ENCODE data around the gene NTM.

NTM gene

DNA sequence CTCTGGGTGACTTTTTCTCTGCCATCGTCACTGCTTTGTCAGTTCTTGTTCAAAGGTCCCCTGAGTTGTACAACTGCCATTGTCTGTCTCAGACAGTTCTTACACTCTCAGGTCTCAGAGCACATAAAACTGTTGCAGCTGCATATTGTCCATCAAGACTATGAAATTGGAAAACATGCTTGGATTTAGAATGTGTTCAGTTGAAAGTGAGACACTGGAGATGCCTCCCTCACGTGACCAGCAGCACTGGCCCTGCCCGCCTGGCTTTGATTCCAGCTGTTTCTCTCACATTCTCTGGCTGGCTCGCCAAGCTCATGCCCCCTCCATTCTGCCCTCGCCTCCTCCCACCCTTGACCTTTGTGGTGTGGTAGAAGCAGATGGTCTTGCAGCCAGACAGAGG, 244.2 kb downstream of the NTM start:
- no peak for DNase-seq

DNA sequence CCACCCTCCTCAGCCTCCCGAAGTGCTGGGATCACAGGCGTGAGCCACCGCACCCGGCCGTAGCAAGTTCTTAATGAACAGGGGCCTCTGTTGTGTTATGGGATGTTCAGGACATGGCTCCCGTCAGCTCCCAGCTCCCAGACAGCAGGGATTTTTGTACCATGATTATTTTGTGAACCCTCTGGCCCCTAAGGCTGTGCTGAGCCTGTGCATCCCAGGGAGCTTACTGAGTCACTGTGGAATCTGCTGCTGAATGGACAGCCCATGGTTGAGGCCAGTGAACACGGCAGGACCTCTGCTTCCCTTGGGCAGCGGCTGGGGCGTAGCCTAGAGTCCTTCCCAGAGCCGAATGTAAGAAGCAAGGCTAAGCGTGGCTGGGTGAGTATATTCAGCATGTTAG, 245.2 kb downstream of the NTM start:
- no peak for DNase-seq

DNA sequence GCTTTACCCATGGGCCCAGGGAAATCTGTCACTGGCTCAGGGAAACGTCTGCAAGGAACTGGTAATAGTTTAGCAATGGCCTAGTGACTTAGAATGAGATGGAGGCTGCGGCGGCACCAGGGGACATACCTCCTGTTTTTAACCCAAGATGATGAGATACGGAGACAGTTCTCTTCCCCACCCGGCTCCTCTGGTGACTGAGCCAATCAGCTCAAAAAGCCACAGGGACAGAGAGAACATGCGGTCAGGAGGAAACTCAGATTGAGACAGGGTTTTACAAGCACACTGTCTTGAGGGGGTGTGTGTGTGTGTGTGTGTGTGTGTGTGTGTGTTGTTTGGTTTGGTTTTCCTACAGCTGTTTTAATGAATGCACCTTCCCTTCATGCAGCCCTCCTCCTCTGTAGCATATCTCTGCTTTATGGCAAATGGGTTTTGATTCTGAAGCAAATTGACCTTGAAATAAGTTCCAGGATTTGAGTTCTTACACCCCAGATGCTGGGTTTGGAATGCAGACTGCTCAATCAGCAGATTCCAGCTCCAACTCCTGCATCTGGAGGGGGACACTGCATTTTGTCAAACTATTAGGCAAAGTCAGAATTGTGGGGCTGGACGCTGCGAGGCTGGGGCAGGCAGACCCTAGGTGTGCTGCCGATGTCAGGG, 246.2 kb downstream of the NTM start:
- no peak for DNase-seq

DNA sequence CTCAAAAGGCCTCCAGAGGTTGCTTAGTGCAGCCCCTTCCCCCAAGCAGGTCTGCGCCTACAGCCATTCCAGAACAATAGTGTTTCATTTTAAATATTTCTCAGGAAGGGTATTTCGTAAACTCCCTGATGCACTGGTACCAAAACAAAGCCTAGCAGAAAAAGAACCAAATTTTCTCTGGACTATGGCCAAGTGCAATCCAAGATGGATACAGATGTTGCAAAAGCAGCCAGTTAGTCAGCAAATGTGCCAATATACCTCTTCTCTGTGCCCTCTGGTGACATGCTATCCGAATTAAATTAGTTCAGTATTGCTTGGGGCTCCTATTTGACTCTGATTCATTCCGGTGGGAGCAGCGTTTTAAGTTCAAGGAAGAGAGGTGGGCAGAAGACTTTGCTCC, 247.8 kb downstream of the NTM start:
- no peak for DNase-seq

DNA sequence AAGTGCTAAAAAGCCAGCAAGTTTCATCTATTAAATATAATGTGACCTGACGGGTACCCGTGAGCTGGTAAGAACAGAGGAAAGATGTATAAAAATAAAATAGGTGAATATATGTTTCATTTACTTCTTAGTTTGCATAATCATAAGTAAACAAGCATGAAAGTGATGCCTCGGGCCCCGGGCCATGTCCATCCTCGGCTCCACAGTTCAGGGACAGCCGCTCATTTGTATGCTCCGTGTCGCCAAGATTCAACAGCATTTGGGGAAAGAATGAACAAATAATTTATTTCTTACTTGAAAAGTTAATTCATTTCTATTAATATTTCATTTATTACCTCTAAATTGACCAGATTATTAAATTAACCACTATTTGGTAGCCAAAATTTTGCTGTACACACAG, 251.8 kb downstream of the NTM start:
- DNase-seq = no peak

DNA sequence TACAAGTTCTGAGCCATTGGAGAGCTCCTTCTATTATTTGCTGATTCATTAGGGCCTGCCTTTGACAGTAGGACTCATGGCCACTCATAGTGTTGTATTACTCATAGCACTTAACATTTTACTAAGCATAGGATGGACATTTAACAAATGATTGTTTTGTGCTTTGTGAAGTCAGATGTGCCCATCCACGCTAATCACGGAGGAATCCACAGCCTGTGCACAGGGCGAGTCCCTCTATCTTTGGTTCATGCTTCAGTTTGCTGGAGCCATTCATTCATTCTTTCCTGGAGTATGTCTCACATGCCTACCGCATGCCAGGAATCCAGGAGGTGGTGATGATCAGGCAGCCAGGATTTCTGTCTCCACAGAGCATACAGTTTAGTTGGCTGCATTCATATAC, 254.1 kb downstream of the NTM start:
- DNase-seq = no peak

DNA sequence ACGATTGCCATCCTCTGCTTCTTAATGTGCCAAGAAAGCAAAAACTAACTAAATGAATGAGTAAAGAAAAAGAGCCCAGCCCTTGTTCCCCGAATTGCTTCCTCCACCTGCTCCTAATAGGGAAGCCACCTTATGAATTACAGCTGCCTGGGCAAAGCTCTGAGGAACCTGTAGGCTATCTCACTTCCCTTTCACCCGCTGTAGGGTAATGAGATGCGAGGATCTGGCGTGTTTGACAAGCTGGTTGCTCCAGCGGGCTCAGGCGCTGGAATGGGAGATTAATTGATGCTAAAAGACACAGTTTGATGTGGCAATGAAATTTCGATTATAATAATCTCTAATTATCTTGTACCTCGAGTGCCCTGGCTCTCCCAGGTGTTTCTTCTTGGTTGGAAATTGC, 256.4 kb downstream of the NTM start:
- no peak for DNase-seq

DNA sequence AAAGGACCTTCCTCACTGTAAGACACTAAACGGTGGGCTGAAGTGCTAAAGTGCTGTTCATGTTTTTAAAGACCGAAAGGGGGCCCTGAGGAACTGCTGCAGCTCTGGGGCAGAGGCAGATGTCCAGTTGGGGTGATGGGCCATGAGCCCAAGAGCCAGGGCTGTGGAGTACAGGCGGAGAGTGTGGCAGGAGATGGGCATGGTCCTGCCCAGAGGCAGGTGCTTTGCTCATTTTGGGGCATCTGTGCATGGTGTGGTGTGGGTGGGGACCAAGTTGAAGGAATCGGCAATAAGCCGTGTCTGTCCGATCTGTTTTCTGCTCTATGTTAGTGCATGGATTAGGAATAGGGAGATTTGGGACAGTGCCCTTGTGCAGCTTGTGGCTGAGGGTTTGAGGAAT, 258.3 kb downstream of the NTM start:
- DNase-seq = no peak

DNA sequence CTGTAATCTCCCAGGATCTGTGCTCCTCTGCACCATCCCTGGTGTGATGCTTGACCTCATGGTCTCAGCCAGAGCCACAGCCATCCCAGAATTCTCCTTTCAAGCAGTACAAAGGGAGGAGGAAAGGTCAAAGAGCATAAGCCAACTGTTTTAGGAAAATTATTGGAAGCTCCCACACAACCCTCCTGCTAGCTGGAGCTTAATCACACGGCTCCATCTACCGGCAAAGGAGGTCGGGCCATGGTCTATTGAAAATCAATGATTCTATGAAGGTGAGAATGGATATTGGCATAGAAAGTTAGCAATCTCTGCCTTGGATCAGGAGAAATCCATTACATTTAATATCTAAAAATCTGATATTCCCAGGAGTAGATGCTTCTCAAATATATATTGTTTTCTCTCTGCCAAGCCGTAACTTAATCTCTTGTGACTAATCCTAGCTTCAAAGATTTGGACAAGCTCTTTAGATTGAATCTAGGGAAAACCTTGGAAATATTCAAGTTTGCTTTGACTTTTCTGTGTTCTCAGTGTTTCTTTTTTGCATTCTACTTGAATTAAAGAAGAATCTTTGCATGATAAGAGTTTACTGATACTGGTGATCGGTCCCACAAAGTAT, 259.6 kb downstream of the NTM start:
- DNase-seq = no peak

DNA sequence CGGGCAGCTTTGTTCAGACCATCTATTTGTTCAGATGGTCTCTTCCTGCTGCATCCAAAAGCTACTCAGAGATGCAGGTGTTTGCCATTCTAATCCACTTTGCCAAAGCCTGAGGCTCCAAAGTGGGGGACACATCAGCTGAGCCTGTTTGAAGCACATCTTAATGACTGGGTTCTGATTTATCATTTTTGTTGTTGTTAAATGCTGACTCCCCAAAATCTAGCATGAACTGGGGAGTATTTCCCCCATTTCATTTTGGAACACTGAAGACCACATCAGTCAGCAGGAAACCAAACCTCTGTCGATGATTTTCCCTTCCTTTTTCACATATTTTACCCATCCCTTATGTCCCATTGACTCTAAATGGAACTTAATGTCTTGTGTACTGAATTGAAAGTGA, 262.6 kb downstream of the NTM start:
- no peak for DNase-seq

DNA sequence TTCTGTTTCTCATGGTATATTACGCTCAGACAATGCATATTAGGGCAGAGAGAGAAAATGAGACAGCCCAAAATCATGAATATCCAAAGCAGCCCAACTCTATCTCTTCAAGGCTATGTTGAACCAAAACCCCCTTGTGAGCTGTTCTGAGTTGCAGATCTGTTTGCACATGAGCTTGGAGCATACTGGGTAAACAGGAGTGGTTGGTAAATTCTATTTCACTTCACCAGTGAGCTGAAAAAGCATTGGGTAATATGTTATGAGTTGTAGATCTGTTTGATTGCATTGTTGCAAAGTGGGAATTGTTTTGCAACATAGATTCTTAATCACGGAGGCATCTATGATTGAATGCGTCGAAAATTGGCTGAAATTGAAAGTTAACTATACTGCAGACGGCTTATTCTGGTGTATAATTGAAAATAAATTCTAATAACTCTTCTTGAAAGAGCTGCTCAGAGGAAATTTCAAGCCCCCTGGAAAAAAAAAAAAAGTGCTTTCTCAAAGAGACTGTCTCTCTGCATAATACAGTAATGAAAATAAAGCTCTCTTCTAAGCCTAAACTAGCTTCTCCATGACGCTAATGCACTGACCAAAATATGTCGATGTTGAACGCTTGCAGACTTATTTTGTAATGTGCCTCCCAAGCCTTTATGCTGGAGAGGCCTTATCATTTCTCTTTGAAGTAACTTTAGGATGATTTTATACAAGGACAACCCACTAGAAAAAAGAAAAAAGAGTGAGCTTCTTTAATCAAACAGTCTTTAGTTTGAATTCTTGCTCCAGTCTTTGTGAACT, 263.7 kb downstream of the NTM start:
- no peak for DNase-seq

DNA sequence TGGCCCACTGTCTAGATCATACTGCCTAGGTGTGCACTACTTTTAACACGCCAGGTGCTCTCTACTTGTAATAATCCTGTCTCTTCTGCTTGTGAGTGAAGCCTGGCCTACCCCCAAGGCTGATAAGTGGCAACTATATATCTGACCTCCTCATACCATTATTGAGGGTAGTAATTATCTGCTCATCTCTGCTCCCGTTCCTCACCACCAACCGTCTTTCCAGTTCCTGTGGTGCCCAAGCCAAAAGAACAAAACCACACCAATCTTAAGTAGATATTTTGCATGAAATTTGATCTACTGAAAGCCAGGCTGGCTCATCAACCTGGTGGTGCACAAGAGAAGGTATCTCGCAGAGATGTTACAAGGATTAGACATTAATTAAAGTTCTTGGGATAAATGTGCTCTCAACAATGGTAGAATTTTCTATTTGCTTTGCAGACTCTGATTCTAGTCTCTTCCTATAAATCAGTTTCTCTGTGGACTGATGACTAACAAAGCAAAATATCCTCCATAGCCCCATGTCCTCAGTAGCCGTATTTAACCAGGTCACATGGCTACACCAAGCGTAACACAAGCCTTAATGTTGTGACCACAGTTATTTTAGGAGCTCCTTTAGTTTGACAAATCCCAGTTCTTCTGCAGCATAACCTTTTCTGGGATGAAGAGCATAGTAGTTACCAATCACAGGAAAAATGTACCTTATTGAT, 267.2 kb downstream of the NTM start:
- DNase-seq = no peak

DNA sequence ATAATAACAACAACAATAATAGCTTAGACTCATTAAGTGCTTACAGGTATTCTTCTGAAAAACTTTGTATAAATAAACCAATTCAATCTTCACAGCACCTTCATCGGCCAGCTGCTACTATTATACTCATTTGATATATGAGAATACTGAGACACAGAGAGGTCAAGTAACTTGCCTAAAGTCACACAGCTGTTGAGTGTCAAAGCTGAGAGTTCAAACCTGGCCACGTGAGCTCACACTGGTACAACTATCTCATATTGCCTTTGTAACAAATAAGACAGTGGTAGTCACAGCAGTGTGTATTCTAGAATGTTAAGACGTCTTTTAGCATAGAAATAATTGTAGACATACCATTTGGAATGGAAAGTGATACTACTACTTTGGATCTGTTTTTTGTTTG, 268.5 kb downstream of the NTM start:
- DNase-seq = no peak

DNA sequence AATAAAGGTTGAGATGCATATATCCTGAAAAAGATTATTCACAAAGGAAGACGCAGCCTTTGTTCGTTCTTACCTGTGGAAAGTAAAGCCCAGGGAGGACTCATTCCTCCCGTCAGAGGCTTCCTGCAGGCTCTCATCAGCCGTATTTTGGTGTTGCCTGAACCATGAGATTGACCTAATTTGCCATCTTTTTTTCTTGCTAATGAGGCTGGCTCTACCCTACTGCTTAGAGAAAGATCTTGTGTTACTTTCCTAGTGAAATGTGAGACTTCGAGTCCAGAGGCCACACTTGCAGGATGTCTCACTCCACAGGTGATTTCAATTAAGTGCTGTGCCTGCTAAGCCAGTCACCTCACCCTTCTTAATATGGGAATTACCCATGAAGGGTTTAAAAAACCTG, 269.9 kb downstream of the NTM start:
- DNase-seq = no peak

DNA sequence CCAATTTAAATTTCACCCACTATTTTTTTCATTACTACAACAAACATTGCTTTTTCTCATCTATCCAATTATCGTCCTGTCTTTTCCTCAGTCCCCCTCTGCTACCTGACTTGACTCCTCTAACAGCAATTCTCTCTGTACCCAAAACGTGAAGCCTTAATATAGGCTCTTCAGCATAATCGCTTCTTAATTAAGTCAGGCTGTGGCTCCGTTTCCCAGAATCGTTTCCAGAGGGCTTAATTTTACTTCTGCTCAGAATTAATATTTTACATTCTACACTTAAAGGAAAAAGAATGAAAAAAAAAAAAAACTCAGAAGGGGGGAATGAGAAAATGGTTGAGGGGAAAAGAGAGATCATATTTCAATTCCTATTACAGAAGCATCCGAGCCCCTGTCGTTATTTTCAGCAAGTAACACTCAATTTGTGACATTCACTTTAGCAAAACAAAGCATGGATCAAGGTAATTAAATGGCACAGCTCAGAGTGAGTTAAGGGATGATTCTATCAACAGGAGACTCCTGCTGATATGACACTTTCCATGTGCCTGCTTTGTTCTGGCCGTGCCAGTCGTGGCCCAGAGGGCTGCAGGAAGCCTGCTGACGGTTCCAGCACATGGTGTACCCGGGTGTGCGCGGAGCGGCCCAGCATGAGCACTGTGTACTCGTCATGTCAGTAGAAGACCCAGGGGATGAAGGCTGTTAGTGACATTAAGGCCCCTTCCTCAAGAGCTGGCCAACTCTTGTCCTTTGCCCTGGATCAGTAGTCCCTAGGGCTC, 272.5 kb downstream of the NTM start:
- DNase-seq = no peak

DNA sequence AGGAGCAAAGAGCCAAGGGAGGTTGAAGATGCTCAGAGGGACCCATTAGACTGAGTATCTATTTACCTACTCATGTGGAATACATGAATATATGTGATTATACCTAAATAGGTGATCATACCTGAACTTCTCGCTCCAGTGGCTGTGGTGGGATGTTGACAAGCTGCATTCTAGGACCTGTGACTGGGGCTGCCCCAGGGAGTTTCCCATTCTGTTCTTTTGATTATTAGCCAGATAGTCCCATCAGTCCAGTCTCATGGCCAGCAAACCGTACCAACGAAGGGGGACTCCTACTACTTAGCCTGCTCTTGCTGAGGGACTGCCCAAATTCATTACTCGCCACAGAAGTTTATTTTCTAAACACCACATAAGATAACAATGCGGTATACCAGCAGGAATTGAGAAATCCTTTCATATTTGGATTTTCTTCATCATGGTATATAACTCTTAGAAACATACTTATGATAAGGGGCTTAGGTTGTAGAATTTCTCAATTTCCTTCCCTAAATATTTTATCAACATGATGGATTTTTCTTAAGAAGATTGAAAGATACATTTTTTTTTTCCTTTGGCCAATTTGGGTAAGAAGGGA, 273.9 kb downstream of the NTM start:
- no peak for DNase-seq

DNA sequence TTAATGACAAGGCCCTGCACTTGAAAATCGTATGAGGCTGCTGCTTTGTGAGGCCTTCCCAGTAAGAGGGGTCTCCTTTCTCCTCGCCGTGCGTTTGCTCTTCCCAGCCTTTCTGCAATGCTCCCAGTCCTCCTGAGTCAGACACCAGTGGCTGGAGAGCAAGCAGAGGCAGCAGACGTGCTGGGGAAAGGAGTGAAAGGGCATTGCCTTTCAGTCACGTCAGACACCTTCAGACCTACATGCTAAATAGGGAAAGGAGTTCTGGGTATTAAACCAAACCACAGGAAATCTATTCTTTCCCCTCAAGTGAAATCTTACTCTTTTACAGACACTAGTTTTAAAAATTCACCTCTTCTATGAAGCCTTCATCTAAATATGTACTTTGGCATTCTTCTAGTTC, 274.8 kb downstream of the NTM start:
- no peak for DNase-seq

DNA sequence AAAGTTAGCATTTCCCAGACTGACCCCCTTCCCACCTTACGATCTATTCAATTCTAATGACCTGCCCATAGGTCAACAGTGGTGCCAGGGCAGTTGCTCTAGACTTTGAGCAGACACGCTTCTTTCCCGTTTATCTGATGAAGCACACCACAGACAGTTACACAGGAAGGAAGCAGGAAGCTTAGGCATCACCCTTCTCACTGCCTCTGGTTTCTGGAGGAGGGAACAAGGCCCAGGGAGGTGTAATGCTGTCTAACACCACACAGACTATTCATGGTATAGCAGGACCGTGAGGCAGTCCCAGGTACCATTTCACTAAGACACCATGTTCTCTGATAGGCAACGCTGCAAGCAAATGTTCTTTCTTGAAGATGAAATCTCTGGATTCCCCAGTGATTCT, 279.4 kb downstream of the NTM start:
- no peak for DNase-seq

DNA sequence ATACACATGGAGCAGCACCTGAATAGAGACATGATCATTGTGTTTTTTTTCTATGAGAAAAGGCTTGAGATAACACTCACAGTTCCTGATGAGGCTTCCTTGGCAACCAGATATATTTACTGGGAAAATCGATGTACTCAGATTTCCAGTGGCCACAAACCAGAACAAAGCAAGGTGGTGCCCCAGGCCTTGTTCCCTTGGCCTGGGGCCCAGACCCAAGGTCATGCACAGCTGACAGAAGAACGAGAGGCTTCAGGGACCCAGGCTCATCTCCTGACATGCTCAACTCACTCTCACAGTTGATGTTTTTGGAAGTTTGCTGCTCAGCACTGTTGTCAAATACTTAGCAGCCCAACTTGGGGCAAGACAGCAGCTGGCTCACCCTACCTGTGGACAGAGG, 281.8 kb downstream of the NTM start:
- no peak for DNase-seq

DNA sequence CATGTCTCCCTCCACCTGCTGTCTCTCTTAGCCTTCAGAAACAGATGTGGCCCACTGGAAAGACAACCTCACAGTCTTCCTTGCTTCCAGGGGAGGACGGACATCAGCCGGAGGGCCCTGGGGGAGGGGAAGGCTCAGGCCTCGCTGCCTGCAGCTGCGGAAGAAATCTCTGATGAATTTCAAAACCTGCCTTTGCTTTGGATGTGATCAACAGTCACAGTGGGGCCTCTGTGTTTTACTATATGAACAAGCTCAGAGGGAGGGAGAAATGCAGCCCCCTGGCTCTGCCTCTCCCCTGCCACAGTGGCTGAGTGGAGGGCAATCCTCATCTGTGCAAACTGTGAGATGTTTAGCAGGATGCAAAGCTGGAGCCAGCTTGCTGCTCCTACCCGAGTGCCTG, 282.8 kb downstream of the NTM start:
- no peak for DNase-seq

DNA sequence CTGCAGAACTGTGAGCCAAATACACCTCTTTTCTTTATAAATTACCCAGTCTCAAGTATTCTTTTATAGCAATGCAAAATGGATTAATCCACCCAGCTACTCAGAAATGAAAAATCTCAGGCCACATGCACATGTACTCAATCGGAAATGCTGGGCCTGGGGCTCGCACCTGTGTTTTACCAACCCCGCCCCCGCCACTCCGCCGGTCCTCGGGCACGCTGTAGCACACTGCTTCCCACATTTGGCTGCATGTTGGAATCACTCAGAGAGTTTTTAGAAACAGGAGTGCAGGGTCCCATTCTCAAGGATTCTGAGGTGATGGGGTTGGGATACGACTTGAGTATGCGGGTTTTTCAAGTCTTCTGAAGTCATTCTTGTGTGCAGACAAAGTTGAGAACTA, 284.4 kb downstream of the NTM start:
- no peak for DNase-seq

DNA sequence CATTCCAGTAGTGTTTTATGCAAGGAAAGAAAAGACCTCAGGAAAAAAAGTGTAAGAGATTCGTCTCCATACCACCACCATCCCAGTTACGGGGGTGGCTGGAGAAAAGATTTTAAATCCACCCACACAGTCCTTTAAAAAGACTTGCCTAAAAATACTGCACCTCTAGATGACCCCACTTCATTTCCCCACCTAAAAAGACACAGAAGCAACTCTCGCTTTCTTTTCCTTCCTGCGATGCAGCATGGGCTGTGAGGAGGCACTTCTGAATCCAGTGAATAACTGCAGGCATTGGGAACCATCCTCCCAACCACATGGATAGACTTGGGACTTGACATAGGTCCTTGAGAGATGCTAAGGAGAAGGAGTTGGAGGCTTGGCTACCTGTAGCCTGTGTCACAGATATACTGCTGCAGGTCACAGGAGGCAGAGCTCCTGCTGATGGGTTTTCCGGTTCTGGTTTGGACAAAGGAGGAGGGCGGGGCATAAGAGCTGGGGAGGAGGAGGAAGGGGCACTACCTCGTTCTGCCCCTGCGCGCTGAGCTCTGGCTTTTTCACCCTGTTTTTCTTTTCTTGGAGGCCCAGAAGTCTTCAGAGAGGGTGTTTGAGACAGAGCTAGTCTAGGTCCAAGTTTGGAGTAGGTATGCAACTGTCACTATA, 285.9 kb downstream of the NTM start:
- no peak for DNase-seq

Measured in cerebellar nuclear complex (tissue), 1 donor.